ENCODE results near the gene ZFP69.
"Not testable (repeated sequence)": the region's sequence is repeated elsewhere in the genome, so short reads cannot be mapped to it uniquely, and the experiment has no call there.

ZFP69 gene

DNA sequence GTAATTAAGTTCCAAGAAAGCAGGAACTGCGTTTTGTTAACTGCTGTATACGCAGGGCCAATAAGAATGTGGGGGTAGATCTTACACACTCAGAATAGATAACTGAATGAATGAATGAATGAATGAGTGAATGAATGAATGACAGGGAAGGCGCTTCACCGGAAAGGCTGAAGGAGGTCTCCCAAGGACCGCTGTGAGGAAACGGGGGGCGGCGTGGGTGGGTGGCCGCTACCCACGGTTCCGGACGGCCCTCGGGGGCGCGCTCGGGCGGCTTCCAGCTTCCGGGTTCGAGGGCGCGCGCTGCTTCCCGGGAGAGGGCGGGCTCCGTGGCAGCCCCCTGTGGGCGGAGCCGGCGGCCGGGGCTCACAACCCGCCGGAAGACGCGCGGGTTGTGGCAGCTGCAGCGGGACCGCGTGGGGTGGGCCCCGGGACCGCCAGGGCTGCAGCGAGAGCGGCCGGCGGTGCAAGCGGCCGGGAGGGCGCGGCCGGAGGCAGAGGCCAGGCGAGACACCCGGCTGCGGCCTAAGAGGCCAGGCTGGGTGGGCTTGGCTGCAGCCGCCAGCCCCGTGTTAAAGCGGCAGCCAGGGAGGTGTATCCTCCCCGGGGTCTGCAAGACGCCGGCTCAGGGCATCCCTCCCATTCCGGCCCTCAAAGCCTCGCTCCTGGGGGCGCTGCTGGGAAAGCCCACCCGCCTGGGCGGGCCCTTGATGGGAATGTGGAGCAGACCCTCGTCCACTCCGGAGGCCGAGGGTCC is at the start of gene ZFP69:
Gene ZFP69, plus strand, starts transcription at position 367 of the 754 bp plus-strand sequence. CDS start 2,072 bp downstream, outside the sequence.
- peak; percentile 96 for DNase-seq (ENCODE audit: low spot score)

DNA sequence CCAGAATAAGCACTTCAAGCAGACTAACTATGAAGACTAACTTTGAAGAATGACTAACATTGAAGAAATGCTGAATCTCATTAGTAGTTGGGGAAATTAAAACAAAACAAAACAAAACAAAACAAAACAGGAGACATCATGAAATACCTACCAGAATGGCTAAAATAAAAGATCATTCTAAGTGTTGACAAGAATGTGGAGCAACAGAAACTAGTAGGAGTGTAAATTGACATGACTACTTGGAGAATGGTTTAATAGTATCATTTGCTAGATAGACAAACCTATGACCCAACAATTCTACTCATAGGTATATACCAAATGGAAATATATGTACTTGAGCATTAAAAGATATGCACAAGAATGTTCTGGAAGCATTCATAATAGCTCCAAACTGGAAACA is 45.7 kb upstream of the ZFP69 start:
- DNase-seq (ENCODE audit: low spot score), result no peak

DNA sequence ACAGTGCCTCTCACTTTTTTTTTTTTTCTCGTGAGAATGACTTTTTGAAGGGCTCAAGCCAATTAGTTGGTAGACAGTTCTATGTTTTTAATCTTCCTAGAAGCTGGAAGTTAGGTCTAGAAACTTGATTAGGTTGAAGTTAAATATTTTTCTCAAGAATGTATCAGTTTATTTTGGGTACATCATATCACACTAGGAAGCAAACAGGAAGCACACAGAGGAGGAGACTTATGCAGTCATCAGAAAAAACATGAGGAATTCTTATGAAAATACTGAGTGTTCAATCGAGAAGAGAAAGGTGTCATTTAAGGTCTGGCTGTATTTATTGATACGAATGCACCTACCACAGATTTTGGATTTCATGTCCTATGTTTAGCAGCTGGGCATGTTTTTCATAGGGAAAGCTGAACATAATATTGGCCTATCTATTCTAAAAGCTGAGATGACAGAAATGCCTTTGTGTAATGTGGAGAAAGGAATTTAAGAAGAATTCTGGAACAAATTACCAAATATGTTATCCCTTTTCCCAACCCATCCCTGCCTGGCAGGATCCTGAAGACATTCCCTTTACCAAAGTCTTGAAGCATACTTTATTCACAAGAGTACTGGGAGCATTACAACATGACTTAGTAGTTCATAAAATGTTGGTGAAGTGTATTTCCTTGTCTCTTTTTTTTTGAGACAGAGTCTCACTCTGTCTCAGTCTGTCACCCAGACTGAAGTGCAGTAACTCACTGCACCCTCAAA is 44.3 kb upstream of the ZFP69 start:
- DNase-seq (ENCODE audit: low spot score), result peak; percentile 38

DNA sequence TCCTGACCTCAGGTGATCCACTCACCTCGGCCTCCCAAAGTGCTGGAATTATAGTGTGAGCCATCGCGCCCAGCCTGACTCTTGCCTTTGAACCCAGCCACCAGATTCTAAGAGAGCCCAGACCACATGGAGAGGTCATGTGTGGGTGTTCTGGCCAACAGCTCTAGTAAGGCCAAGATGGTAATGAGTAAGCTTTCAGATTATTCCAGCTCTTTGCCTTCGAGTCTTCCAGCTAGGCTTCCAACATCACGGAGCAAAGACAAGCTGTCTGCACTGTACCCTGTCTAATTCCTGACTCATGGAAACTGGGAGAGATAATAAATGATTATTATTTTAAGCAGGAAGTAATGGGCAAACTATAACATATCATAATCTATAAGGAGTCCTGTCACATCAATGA is 41.6 kb upstream of the ZFP69 start:
- DNase-seq (ENCODE audit: low spot score), result peak; percentile 18

DNA sequence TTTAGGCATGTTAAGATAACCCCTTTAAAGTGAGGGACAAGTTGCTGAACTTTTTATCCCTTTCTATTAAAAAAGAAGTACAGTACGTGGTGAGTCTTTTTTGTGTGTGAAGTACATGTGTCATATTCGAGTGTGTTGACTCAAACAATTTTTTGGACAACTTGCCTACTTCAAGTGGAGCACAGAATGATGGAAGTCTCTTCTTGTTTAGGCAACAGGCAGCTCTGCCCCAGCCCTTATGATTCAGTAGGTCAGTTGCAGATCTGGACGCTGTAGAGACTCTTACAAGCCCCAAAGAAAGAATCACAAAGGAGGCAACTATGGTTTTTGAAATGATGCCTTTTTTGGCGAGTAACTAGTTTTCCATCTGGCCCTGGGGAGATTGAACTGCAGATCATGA is 41.2 kb upstream of the ZFP69 start:
- no peak for DNase-seq (ENCODE audit: low spot score)

DNA sequence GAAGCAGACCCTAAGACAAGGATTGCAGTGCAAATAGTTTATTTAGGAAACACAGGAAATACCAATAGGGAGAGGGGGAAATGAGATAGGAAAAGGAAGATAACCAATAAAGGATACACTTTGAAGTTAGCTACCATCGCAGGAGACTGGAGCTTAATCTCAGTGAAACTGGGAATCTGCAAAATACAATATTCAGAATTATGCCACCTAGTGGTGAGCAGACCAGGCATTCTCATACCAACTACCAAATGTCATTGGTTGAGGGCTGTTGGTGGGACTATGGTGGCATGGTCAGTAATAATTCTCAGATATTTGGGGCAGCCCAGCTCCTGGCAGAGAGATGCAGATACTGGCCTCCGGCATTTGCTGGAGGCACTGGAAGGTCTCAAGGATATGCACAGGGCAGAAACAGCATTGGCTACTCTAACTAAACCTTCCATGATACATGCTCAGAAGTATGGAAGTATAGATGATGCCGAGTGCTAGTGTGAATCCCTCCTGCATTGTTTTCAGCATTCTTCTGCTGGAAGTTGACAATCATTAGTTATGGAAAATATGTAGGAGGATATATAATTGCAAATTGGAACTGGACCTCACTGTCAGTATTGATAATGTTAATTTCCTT is 38.6 kb upstream of the ZFP69 start:
- peak; percentile 66 for DNase-seq (ENCODE audit: low spot score)

DNA sequence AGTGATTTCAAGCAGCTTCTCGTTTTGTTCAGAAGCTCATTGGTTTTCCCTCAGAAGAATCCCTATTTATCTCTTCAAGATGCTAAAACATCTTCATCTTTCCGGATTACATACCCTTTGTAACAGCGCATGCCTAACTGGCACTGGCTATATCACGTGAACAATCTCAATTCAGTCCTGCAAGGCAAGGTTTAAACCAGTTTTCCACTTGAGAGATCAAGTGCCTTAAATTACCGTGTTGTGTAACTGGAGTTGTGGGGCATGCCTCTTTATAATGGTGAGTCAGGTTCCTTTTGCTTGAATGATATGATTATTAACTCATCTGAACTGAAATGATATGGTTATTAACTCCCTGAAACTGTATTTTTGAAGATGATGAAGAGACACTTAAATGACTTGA is 37.8 kb upstream of the ZFP69 start:
- DNase-seq (ENCODE audit: low spot score), result no peak

DNA sequence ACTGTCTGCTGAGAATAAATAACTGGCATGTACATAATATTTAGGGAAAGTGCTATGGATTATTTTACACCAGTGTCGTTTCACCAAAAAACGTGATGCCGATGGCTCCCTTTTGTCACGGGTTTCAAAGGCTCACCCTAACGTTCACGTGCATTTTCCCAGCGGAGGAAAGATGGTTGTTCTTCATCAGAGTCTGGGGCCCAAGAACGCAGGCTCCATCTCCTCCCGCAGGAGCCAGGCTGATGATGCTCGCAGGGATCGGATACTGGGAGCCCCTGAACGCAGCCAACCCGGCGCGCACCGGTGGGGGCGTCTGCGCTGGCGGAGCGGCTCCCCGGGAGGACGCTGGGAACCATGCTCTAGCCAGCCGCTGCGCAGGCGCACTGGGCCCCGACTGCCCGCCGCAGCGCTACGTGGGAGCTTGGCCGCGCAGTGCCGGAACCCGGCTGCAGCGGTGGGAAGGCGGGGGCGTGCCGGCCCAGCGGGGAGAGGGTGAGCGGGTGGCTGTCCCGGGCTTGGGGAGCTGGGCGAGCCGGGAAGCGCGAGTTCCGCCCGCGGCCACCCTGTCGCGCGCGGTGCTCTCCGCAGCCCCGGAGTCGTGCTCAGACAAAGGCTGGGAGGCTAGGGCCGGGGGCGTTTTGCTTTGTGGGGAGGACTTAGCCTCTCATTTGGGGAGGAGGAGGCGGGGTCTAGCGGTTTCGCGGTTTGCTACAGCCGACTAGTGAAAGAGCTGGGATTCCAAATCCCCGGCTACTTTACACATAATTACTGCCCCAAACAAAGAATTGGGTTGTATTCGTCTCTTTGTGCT is 27.2 kb upstream of the ZFP69 start, which contains the start of gene ZFP69B:
Gene ZFP69B, plus strand, starts transcription at position 793 of the 811 bp plus-strand sequence. CDS start 486 bp downstream, outside the sequence.
- DNase-seq (ENCODE audit: low spot score), result peak; percentile 100

DNA sequence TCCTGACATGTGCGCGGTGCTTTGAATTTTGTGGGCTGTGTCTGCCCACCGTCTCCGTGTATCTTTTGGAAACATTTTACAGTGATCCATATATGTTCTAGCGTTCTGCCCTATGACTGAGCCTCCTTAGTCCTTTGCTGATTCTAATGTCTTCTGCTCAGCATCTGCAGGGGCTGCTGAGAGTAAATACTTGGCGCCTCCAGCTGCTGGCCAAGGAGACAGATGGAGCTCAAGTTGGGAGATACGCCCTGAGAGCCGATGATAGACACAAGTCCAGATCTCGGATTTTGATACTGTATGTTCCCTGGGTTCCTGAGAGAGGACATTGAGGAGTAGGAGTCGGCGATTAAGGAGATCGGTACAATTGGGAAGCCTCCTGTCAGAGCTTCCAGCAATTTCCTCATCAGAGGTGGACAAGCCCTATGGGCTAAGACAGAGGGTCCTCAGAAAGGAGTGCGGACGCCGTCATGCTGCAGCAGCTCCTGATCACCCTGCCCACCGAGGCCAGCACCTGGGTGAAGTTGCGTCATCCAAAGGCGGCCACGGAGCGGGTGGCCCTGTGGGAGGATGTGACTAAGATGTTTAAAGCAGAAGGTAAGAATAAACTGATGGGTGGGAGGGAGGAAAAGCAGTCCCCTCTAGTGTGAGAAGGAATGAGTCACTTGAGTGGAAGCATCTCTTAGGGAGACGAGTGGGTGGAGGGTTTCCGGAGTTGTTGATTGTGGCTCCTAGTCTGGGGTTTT is 26.4 kb upstream of the ZFP69 start:
- DNase-seq (ENCODE audit: low spot score), result peak; percentile 25

DNA sequence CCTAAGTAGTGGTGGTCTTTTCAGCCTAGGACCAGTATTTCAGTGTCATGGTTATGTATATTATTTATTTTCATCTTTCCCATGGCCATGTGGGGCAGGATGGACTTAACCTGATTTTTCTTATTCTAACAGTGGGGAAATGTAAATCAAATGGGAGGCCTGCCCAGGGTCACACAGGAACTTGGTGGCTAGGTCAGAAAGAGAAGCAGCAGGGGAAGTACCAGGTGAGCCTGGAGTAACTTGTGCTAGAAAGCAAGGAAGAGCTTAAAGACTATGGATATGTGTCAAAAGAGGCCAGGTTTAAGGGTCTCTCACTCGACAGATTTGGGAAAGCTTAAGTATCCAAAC is 25.9 kb upstream of the ZFP69 start:
- DNase-seq (ENCODE audit: low spot score), result no peak

DNA sequence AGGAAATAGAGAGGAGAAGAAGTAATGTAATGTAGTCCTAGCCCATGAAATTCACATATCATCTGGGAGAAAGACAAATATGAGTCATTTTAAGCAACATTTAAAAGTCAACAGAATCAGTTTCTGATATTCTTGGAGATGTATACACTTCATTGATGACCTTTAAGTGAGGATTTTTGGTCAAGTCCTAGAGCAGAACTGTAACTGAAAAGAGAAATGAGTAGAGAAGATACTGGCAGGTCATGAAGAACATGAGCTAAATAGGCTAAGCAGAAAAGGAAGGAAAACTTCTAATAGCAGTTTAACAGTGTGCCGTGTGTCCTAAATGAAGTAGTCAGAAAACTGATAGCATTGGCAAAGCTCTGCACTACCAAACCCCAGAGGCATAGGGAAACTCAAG is 22.2 kb upstream of the ZFP69 start:
- no peak for DNase-seq (ENCODE audit: low spot score)

DNA sequence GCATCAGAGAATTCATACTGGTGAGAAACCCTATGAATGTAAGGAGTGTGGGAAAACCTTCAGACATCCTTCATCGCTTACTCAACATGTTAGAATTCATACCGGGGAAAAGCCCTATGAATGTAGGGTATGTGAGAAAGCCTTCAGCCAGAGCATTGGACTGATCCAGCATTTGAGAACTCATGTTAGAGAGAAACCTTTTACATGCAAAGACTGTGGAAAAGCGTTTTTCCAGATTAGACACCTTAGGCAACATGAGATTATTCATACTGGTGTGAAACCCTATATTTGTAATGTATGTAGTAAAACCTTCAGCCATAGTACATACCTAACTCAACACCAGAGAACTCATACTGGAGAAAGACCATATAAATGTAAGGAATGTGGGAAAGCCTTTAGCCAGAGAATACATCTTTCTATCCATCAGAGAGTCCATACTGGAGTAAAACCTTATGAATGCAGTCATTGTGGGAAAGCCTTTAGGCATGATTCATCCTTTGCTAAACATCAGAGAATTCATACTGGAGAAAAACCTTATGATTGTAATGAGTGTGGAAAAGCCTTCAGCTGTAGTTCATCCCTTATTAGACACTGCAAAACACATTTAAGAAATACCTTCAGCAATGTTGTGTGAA is 14.0 kb upstream of the ZFP69 start:
- DNase-seq (ENCODE audit: low spot score), result no peak

DNA sequence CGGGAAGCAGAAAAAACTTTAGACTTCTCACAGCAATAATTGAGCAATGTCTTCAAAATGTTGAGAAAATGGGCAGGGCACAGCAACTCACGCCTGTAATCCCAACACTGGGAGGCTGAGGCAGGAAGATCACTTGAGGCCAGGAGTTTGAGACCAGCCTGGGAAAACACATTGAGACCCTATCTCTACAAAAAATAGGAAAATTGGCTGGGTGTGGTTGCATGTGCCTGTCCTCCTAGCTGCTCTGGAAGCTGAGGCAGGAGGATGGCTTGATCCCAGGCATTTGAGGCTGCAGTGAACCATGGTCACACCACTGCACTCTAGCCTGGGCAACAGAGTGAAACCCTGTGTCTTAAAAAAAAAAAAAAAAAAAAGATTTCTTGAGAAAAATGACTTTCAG is 7.8 kb upstream of the ZFP69 start:
- DNase-seq (ENCODE audit: low spot score), result no peak

DNA sequence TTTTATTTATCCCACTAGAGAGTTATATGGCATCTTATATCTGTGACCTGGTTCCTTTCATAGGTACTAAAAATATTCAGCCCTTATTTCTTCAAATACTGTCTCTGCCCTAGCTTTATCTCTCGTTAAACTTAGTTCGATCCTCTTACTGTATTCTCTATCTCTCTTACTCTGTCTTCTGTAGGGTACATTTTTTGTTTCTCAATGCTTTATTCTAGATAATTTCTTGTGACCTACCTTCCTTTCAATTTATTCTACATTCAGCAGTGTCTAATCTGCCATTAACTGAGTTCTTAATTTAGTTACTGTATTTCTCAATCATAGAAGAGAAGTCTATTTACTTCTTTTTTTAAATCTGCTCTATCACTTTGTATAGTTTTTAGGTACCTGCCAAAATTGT is 1.8 kb upstream of the ZFP69 start:
- no peak for DNase-seq (ENCODE audit: low spot score)

DNA sequence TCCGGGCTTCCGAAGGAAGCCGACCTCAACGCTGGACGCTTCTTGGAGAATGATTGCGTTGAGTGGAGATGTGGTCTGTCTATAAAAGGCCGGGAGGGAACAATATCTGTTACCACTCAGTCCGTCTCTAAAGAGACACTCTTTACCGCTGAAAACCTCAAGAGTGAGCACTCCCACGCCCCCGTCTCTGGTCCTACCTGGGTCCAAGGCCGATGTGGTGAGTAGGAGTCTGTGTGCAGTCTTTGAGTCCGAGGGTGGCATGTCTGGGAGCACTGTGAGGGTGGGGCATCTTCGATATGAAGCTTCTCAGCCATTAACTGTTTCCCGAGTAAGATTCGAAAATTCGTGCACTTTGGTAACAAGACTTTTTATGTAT is 576 bp downstream of the ZFP69 start:
- peak; percentile 32 for DNase-seq (ENCODE audit: low spot score)

DNA sequence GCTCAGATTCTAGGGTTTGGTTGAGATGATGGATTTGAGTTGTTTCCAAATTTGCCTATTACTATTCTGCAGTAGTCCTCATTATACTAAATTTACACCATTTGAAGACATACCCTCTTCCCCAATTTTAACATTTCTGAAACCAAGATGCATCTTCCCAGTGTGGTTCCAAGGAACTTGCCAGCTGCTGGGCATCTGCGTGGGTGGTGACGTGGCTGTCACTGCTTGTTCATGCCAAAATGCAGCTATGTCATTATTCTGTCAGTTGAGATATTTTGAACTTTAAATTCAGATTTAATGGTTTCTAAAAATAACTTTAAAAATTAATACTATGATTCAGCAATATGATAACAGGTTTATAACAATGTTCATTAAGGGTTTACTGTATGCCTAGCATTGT is 1.2 kb downstream of the ZFP69 start:
- DNase-seq (ENCODE audit: low spot score), result peak; percentile 21

DNA sequence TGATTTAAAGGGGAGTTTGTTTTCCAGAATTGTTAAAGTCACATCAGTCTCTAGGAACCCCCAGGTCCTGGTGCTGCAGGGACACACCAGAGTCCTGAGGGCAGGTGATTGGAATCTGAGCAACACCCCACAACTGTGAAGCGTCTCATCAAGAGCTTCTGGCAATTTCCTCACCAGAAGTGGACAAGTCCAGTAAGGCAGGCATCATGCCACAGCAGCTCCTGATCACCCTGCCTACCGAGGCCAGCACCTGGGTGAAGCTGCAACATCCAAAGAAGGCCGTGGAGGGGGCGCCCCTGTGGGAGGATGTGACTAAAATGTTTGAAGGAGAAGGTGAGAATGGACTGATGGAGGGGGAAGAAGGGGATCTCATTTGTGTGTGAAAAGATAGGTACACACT is 2.1 kb downstream of the ZFP69 start:
- DNase-seq (ENCODE audit: low spot score), result no peak

DNA sequence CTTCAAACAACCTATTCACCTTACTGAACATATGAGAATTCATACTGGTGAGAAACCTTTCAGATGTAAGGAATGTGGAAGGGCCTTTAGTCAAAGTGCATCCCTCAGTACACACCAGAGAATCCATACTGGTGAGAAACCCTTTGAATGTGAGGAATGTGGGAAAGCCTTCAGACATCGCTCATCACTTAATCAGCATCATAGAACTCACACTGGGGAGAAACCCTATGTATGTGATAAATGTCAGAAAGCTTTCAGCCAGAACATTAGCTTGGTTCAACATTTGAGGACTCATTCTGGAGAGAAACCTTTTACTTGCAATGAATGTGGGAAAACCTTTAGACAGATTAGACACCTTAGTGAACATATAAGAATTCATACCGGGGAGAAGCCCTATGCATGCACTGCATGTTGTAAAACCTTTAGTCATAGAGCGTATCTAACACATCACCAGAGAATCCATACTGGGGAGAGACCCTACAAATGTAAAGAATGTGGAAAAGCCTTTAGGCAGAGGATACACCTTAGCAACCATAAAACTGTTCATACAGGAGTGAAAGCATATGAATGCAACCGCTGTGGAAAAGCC is 18.3 kb downstream of the ZFP69 start:
- DNase-seq (ENCODE audit: low spot score), result no peak

DNA sequence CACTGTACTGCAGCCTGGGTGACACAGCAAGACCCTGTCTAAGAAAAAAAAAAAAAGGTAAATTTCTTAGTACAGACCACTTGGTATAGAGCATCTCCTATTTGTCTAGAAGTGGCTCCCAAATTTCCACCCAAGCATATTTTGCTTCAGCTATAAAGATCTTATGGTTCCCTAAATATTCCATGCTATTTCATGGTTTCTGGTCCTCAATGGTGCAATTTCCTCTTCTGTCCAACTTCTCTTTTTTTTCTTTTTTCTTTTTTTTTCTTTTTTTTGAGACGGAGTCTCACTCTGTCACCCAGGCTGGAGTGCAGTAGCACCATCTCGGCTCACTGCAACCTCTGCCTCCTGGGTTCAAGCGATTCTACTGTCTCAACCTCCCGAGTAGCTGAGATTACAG is 25.6 kb downstream of the ZFP69 start:
- not testable (repeated sequence) for DNase-seq (ENCODE audit: low spot score)

DNA sequence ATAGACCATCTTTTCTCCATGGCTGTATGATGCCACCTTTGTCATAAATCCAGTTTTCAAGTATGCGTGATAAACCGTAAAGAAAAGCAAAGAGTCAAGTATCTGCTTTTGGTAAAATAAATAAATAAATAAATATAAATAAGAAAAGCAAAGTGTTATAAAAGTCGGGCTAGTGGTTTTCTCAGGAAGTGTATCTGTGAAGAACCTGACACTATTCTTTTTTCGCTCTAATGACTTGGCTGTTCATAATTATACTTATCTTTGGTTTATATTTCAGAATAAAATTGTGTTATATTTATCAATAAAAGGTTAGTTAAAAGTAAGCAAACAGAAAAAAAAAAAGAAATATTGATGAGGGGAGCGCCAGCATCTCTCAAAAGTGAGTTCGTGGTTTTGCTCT is 30.9 kb downstream of the ZFP69 start:
- DNase-seq (ENCODE audit: low spot score), result no peak
